ENCODE data around the gene USP21.
A peak's percentile ranks its signal among the peaks of the same experiment; 100 is the strongest.

The USP21 gene

DNA sequence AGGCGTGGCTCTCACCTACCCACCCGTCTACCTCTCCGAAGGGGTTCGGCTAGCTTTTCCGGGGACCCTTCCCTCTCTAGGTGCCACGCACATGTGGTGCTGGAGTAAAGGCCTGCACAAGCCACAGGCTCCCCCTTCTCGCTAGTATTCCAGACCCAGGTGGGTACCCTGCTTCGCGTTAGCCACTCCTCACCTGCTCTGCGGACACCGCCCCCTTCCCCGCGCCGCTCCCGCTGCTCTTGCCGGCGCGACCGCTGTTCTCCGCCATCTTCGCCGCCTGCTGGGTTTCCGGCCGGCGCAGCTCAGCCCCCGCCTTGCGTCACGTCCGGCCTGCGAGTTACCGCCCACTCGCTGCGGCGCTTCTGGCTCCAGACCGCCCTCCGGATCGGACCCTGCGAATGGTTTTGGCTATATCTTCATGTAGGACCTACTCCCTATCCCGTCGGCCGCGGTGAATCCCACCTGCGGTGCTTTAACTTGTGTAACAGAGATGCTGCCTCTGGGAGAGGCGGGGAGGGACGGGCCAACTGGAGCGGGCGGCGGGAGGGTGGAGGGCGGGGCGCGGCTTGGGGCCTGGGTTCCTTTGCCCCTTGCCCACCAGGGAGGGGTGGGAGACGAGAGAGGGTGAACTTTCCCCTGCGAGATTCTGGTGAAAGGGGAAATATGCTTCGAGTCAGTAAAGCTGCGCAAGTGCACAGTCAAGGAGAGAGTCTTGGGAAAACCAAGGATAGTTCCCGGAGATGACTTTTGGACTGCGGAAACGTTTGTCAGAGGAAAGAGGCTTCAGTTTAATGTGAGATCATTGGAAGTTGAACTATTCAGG is 41.3 kb upstream of the USP21 start, which contains the start of the genes NIT1 and PFDN2:
Gene NIT1 (plus strand): TSS at position 347 of the 823 bp plus-strand sequence. CDS start 72 bp downstream, at position 419.
Gene PFDN2 (minus strand): TSS at position 279 of the 823 bp plus-strand sequence. CDS start 11 bp downstream, at position 268.
- peak within 1 kb of the TSS; percentile 83 for H3K27ac ChIP-seq (ENCODE audit: low read length)
- peak within 1 kb of the TSS; percentile 76 for H3K9ac ChIP-seq (ENCODE audit: low read depth, low read length)
- H3K4me2 ChIP-seq (ENCODE audit: insufficient read depth, low read length): peak within 1 kb of the TSS; percentile 75
- no peaks in the 10 kb centered on the region for H3K27me3 ChIP-seq (ENCODE audit: insufficient read depth, low read length, poor library complexity)
- peaks cover 30% of the 10 kb centered on the region; the same call in 1 of the 2 replicates for H4K20me1 ChIP-seq (ENCODE audit: insufficient read depth, low read length)
- H3K9me3 ChIP-seq (ENCODE audit: insufficient read depth, low read length, severe bottlenecking): no peaks in the 10 kb centered on the region
- H3K36me3 ChIP-seq (ENCODE audit: insufficient read depth, low read length): peaks cover 56% of the 10 kb centered on the region
- peak within 1 kb of the TSS; percentile 88 for H2AFZ ChIP-seq (ENCODE audit: low read depth, low read length)
- H3K4me1 ChIP-seq (ENCODE audit: insufficient read depth, low read length): peaks cover 64% of the 10 kb centered on the region
- TF ChIP-seq EZH2 (IDR thresholded peaks at IDR 0.05; ENCODE audit: borderline replicate concordance, low read depth, low read length, severe bottlenecking): no peak
- peak; percentile 4 for TF ChIP-seq CTCF (IDR thresholded peaks at IDR 0.05; ENCODE audit: borderline replicate concordance, extremely low read depth, low read length, poor library complexity, severe bottlenecking)
- ATAC-seq (ENCODE audit: insufficient read depth, low read depth) (peak; percentile 88), DNase-seq (peak; percentile 82)
- peaks cover 70% of the 10 kb centered on the region for H3K79me2 ChIP-seq (ENCODE audit: insufficient read depth, low read length)
- H3K4me3 ChIP-seq (ENCODE audit: low read depth in 1 of 2, low read length in 2 of 2): peak within 1 kb of the TSS; percentile 62 to 87

- Histone ChIP-seq H3K4me1 (ENCODE audit: insufficient read depth, low read length) (peaks cover 52% of the 10 kb centered on the region), H3K9me3 (ENCODE audit: insufficient read depth, low read length, severe bottlenecking) (no peaks in the 10 kb centered on the region), H3K4me2 (ENCODE audit: insufficient read depth, low read length) (peak overlapping the region; percentile 75), H2AFZ (ENCODE audit: low read depth, low read length) (no peak overlapping the region), H3K27ac (ENCODE audit: low read length) (peak overlapping the region; percentile 83; the same call in 1 of the 2 replicates), H3K36me3 (ENCODE audit: insufficient read depth, low read length) (peaks cover 63% of the 10 kb centered on the region), H4K20me1 (ENCODE audit: insufficient read depth, low read length) (peaks cover 30% of the 10 kb centered on the region), H3K79me2 (ENCODE audit: insufficient read depth, low read length) (peaks cover 60% of the 10 kb centered on the region), H3K27me3 (ENCODE audit: insufficient read depth, low read length, poor library complexity) (no peaks in the 10 kb centered on the region), H3K4me3 (ENCODE audit: low read depth in 1 of 2, low read length in 2 of 2) (peak overlapping the region in 1 of 2 experiments; percentile 87; a peak in 2 of 4 replicates), H3K9ac (ENCODE audit: low read depth, low read length) (peak overlapping the region; percentile 76; the same call in 1 of the 2 replicates)
- DNase-seq (peak; percentile 30), ATAC-seq (ENCODE audit: insufficient read depth, low read depth) (peak; percentile 50)
- TF ChIP-seq EZH2 (IDR thresholded peaks at IDR 0.05; ENCODE audit: borderline replicate concordance, low read depth, low read length, severe bottlenecking) (no peak), CTCF (IDR thresholded peaks at IDR 0.05; ENCODE audit: borderline replicate concordance, extremely low read depth, low read length, poor library complexity, severe bottlenecking) (peak; percentile 52)
These were observed 40.0 kb upstream of the USP21 start for GRCh38 chr1:161119092-161119903.

GRCh38 chr1:161121042-161121650 is 38.2 kb upstream of the USP21 start:
- Histone ChIP-seq H3K79me2 (ENCODE audit: insufficient read depth, low read length) (peaks cover 58% of the 10 kb centered on the region), H3K9me3 (ENCODE audit: insufficient read depth, low read length, severe bottlenecking) (no peaks in the 10 kb centered on the region), H4K20me1 (ENCODE audit: insufficient read depth, low read length) (peaks cover 18% of the 10 kb centered on the region), H3K4me3 (ENCODE audit: low read depth in 1 of 2, low read length in 2 of 2) (no peak overlapping the region), H2AFZ (ENCODE audit: low read depth, low read length) (no peak overlapping the region), H3K36me3 (ENCODE audit: insufficient read depth, low read length) (peaks cover 62% of the 10 kb centered on the region), H3K27me3 (ENCODE audit: insufficient read depth, low read length, poor library complexity) (no peaks in the 10 kb centered on the region), H3K9ac (ENCODE audit: low read depth, low read length) (no peak overlapping the region), H3K4me2 (ENCODE audit: insufficient read depth, low read length) (no peak overlapping the region), H3K27ac (ENCODE audit: low read length) (no peak overlapping the region), H3K4me1 (ENCODE audit: insufficient read depth, low read length) (peaks cover 34% of the 10 kb centered on the region)
- DNase-seq (no peak), ATAC-seq (ENCODE audit: insufficient read depth, low read depth) (no peak)
- TF ChIP-seq CTCF (IDR thresholded peaks at IDR 0.05; ENCODE audit: borderline replicate concordance, extremely low read depth, low read length, poor library complexity, severe bottlenecking) (no peak), EZH2 (IDR thresholded peaks at IDR 0.05; ENCODE audit: borderline replicate concordance, low read depth, low read length, severe bottlenecking) (no peak)
